Stimulated activated naive CD8-positive, alpha-beta T cell treated with anti-CD3 and anti-CD28 coated beads, Interleukin-15, Interleukin-2, amounts not matched to agents 100 ng/mL and 50 ng/mL, for 24 hours (primary cell): ENCODE results near the gene FGFBP3.
"Not testable (repeated sequence)": the region's sequence is repeated elsewhere in the genome, so short reads cannot be mapped to it uniquely, and the experiment has no call there.

Source experiments
- H3K27ac Mint-ChIP-seq: one replicate; pipeline ENCODE4 v1.8.0; 2021; ENCODE audit warnings: mild to moderate bottlenecking, mixed read lengths
- H3K27me3 Mint-ChIP-seq: one replicate; pipeline ENCODE4 v1.8.0; 2021; ENCODE audit warnings: mixed read lengths
- H3K36me3 Mint-ChIP-seq: one replicate; pipeline ENCODE4 v1.8.0; 2021; ENCODE audit warnings: low read depth, mixed read lengths
- H3K4me1 Mint-ChIP-seq: one replicate; pipeline ENCODE4 v1.8.0; 2021; ENCODE audit warnings: low read depth, mixed read lengths
- H3K4me3 Mint-ChIP-seq: one replicate; pipeline ENCODE4 v1.8.0; 2021; ENCODE audit warnings: mild to moderate bottlenecking, mixed read lengths
- H3K9me3 Mint-ChIP-seq: one replicate; pipeline ENCODE4 v1.8.0; 2021; ENCODE audit warnings: mixed read lengths

FGFBP3 gene

GRCh38 chr10:91919651-91920050 is 10.4 kb upstream of the FGFBP3 start:
- H3K4me1 Mint-ChIP-seq = peaks cover 17% of the 10 kb centered on the region
- no peak overlapping the region for H3K27ac Mint-ChIP-seq
- no peaks in the 10 kb centered on the region for H3K9me3 Mint-ChIP-seq
- H3K4me3 Mint-ChIP-seq = no peak overlapping the region
- H3K36me3 Mint-ChIP-seq = peaks cover 10% of the 10 kb centered on the region
- H3K27me3 Mint-ChIP-seq = peaks cover 37% of the 10 kb centered on the region

- Mint-ChIP-seq H3K36me3 (no peaks in the 10 kb centered on the region), H3K27ac (no peak overlapping the region), H3K27me3 (peaks cover 18% of the 10 kb centered on the region), H3K9me3 (no peaks in the 10 kb centered on the region), H3K4me3 (no peak overlapping the region), H3K4me1 (peaks cover 26% of the 10 kb centered on the region)
Observed at GRCh38 chr10:91910467-91910866, 1.2 kb upstream of the FGFBP3 start.

- Mint-ChIP-seq H3K27me3 (peaks cover 6% of the 10 kb centered on the region), H3K36me3 (peaks cover 7% of the 10 kb centered on the region), H3K27ac (peak overlapping the region; percentile 89), H3K4me3 (peak overlapping the region; percentile 89), H3K4me1 (peaks cover 26% of the 10 kb centered on the region), H3K9me3 (no peaks in the 10 kb centered on the region)
Observed at GRCh38 chr10:91908337-91909116, 759 bp downstream of the FGFBP3 start.

GRCh38 chr10:91907914-91908336 is 1.4 kb downstream of the FGFBP3 start:
- H3K4me3 Mint-ChIP-seq = peak overlapping the region; percentile 89
- no peaks in the 10 kb centered on the region for H3K9me3 Mint-ChIP-seq
- peaks cover 26% of the 10 kb centered on the region for H3K4me1 Mint-ChIP-seq
- peaks cover 2% of the 10 kb centered on the region for H3K27me3 Mint-ChIP-seq
- H3K36me3 Mint-ChIP-seq = peaks cover 7% of the 10 kb centered on the region
- H3K27ac Mint-ChIP-seq = peak overlapping the region; percentile 86

- Mint-ChIP-seq H3K9me3 (no peaks in the 10 kb centered on the region), H3K36me3 (peaks cover 7% of the 10 kb centered on the region), H3K27me3 (no peaks in the 10 kb centered on the region), H3K4me3 (peak overlapping the region; percentile 89), H3K27ac (peak overlapping the region; percentile 31), H3K4me1 (peaks cover 34% of the 10 kb centered on the region)
Observed at GRCh38 chr10:91907033-91907594, 2.2 kb downstream of the FGFBP3 start.

GRCh38 chr10:91901784-91902677 is 7.3 kb downstream of the FGFBP3 start:
- H3K27ac Mint-ChIP-seq = peak overlapping the region; percentile 39
- peaks cover 25% of the 10 kb centered on the region for H3K4me1 Mint-ChIP-seq
- no peak overlapping the region for H3K4me3 Mint-ChIP-seq
- H3K36me3 Mint-ChIP-seq = peaks cover 7% of the 10 kb centered on the region
- H3K27me3 Mint-ChIP-seq = peaks cover 8% of the 10 kb centered on the region
- no peaks in the 10 kb centered on the region for H3K9me3 Mint-ChIP-seq

- H3K4me1 Mint-ChIP-seq = peaks cover 15% of the 10 kb centered on the region
- no peaks in the 10 kb centered on the region for H3K9me3 Mint-ChIP-seq
- peaks cover 9% of the 10 kb centered on the region for H3K27me3 Mint-ChIP-seq
- H3K4me3 Mint-ChIP-seq = no peak overlapping the region
- H3K36me3 Mint-ChIP-seq = no peaks in the 10 kb centered on the region
- no peak overlapping the region for H3K27ac Mint-ChIP-seq
Observed at GRCh38 chr10:91897421-91897820, 11.9 kb downstream of the FGFBP3 start.

GRCh38 chr10:91896212-91896756 is 13.0 kb downstream of the FGFBP3 start:
- H3K36me3 Mint-ChIP-seq = no peaks in the 10 kb centered on the region
- H3K9me3 Mint-ChIP-seq = no peaks in the 10 kb centered on the region
- no peak overlapping the region for H3K4me3 Mint-ChIP-seq
- peaks cover 9% of the 10 kb centered on the region for H3K27me3 Mint-ChIP-seq
- peaks cover 3% of the 10 kb centered on the region for H3K4me1 Mint-ChIP-seq
- H3K27ac Mint-ChIP-seq = no peak overlapping the region

- not testable (repeated sequence) for H3K9me3 Mint-ChIP-seq, H3K27ac Mint-ChIP-seq, H3K36me3 Mint-ChIP-seq, H3K4me1 Mint-ChIP-seq, H3K4me3 Mint-ChIP-seq
- peaks cover 18% of the 10 kb centered on the region for H3K27me3 Mint-ChIP-seq
Observed at GRCh38 chr10:91894261-91894685, 15.0 kb downstream of the FGFBP3 start.

- H3K36me3 Mint-ChIP-seq = no peaks in the 10 kb centered on the region
- no peak overlapping the region for H3K27ac Mint-ChIP-seq
- H3K27me3 Mint-ChIP-seq = peaks cover 23% of the 10 kb centered on the region
- H3K4me3 Mint-ChIP-seq = no peak overlapping the region
- H3K9me3 Mint-ChIP-seq = no peaks in the 10 kb centered on the region
- H3K4me1 Mint-ChIP-seq = peaks cover under 1% of the 10 kb centered on the region
Observed at GRCh38 chr10:91893051-91893450, 16.2 kb downstream of the FGFBP3 start.

- H3K9me3 Mint-ChIP-seq = no peaks in the 10 kb centered on the region
- peaks cover 20% of the 10 kb centered on the region for H3K27me3 Mint-ChIP-seq
- no peak overlapping the region for H3K27ac Mint-ChIP-seq
Observed at GRCh38 chr10:91891125-91892001, 17.9 kb downstream of the FGFBP3 start.

GRCh38 chr10:91887272-91888076 is 21.8 kb downstream of the FGFBP3 start:
- H3K36me3 Mint-ChIP-seq = no peaks in the 10 kb centered on the region
- H3K4me1 Mint-ChIP-seq = peaks cover 12% of the 10 kb centered on the region
- H3K4me3 Mint-ChIP-seq = peak overlapping the region; percentile 87
- H3K27me3 Mint-ChIP-seq = peaks cover 30% of the 10 kb centered on the region
- no peaks in the 10 kb centered on the region for H3K9me3 Mint-ChIP-seq
- H3K27ac Mint-ChIP-seq = peak overlapping the region; percentile 21

More at GRCh38 chr10:91891125-91892001, 17.9 kb downstream of the FGFBP3 start:
- H3K36me3 Mint-ChIP-seq = no peaks in the 10 kb centered on the region
- H3K4me3 Mint-ChIP-seq = no peak overlapping the region
- H3K4me1 Mint-ChIP-seq = peaks cover 12% of the 10 kb centered on the region

- H3K36me3 Mint-ChIP-seq = no peaks in the 10 kb centered on the region
- peaks cover 12% of the 10 kb centered on the region for H3K4me1 Mint-ChIP-seq
- peak overlapping the region; percentile 87 for H3K4me3 Mint-ChIP-seq
- H3K27ac Mint-ChIP-seq = no peak overlapping the region
- peaks cover 30% of the 10 kb centered on the region for H3K27me3 Mint-ChIP-seq
- no peaks in the 10 kb centered on the region for H3K9me3 Mint-ChIP-seq
Observed at GRCh38 chr10:91886954-91887271, 22.4 kb downstream of the FGFBP3 start.
